GM18858 (cell line): Measurements from ENCODE around the gene LIN7B.

Source experiments
- ATAC-seq: cut with Tn5 transposase; IDR thresholded peaks from one replicate; pipeline ENCODE4 v1.9.1; 2021; ENCODE audit not compliant: unreplicated experiment

Gene LIN7B

GRCh38 chr19:49160450-49161189, 46.5 kb downstream of the LIN7B start:
- ATAC-seq = no peak

DNA sequence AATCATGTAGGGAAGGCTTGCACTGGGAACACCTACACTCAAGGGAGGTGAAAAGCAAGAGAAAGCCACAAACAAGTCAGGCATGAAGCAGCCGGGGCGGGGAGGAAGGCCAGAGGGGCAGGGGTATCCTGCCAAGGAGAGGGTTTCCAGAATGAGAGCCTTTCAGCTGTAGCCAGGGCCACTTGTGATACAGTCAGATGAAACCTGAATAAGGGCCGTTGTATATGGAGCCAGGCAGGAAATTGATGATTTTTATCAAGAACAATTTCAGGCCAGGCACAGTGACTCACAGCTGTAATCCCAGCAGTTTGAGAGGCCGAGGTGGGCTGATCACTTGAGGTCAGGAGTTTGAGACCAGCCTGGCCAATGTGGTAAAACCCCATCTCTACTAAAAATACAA, 47.8 kb downstream of the LIN7B start:
- ATAC-seq = no peak

GRCh38 chr19:49165111-49165750, 51.1 kb downstream of the LIN7B start:
- no peak for ATAC-seq

GRCh38 chr19:49165865-49166301, 51.7 kb downstream of the LIN7B start:
- no peak for ATAC-seq

DNA sequence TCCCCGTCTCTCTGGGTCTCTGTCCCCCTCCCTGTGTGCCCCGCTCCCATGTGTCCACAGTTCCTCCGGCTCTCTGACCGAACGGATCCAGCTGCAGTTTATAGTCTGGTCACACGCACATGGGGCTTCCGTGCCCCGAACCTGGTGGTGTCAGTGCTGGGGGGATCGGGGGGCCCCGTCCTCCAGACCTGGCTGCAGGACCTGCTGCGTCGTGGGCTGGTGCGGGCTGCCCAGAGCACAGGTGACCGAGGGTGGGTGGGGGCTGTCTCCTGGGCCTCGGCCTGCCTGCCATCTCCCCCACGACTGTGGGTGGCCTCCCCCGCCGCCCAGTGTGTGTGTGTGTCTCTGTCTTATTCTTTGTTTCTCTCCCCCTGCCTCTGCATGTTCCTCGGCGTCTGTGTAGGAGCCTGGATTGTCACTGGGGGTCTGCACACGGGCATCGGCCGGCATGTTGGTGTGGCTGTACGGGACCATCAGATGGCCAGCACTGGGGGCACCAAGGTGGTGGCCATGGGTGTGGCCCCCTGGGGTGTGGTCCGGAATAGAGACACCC, 53.8 kb downstream of the LIN7B start:
- no peak for ATAC-seq
